Effector memory CD4-positive, alpha-beta T cell (primary cell): ENCODE measurements around the gene ASF1A.

Source experiments
- DNase-seq, 3 donors: peaks; one replicate each; pipeline ENCODE4 v3.0.0-alpha.2; 2020
- H3K27ac ChIP-seq: 2 replicates; pipeline ENCODE4 v1.7.0; 2013; ENCODE audit warnings: mild to moderate bottlenecking, low read length, moderate library complexity; ENCODE audit not compliant: insufficient read depth, poor library complexity, severe bottlenecking
- H3K27me3 ChIP-seq: replicated peaks from 2 replicates; pipeline ENCODE4 v1.7.0; 2013; ENCODE audit warnings: mild to moderate bottlenecking, low read length; ENCODE audit not compliant: insufficient read depth, control insufficient read depth, poor library complexity, severe bottlenecking
- H3K36me3 ChIP-seq: 2 replicates; pipeline ENCODE4 v1.7.0; 2013; ENCODE audit warnings: mild to moderate bottlenecking, low read length, moderate library complexity; ENCODE audit not compliant: control insufficient read depth, insufficient read depth
- H3K4me1 ChIP-seq: 2 replicates; pipeline ENCODE4 v1.7.0; 2013; ENCODE audit warnings: low read length, mild to moderate bottlenecking; ENCODE audit not compliant: control insufficient read depth, insufficient read depth, poor library complexity, severe bottlenecking
- H3K4me3 ChIP-seq: 2 replicates; pipeline ENCODE4 v1.7.0; 2013; ENCODE audit warnings: low read length, low read depth, mild to moderate bottlenecking; ENCODE audit not compliant: insufficient read depth, poor library complexity, severe bottlenecking
- H3K9me3 ChIP-seq: 2 replicates; pipeline ENCODE4 v1.7.0; 2013; ENCODE audit warnings: mild to moderate bottlenecking, low read length, moderate library complexity; ENCODE audit not compliant: control insufficient read depth

The ASF1A gene

GRCh38 chr6:118894425-118895260, 691 bp downstream of the ASF1A start:
- H3K27me3 ChIP-seq = no peaks in the 10 kb centered on the region
- peak; percentile 36 to 53 (median 49) for DNase-seq
- H3K4me3 ChIP-seq = peak overlapping the region; percentile 94
- peaks cover 3% of the 10 kb centered on the region for H3K36me3 ChIP-seq
- peaks cover 40% of the 10 kb centered on the region for H3K4me1 ChIP-seq
- peak overlapping the region; percentile 94 for H3K27ac ChIP-seq
- no peaks in the 10 kb centered on the region for H3K9me3 ChIP-seq

DNA sequence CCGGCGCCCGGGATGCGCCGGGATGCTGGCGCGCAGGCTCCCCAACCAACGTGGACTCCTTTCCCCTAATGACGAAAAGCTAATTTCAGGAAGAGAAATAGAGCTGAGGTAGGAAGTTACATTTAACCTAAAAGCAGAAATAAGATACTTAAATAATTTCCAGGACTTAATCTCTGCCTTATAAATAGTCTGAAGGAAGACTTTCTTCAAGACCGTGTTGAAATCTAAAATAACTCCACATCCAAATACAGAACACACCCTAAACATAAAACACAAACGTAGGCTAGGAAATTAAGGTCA, 1.3 kb downstream of the ASF1A start:
- Histone ChIP-seq H3K27ac (peak overlapping the region; percentile 94), H3K9me3 (no peaks in the 10 kb centered on the region), H3K4me3 (peak overlapping the region; percentile 94), H3K36me3 (peaks cover 3% of the 10 kb centered on the region), H3K4me1 (peaks cover 36% of the 10 kb centered on the region), H3K27me3 (no peaks in the 10 kb centered on the region)
- no peak for DNase-seq

GRCh38 chr6:118895859-118896258, 1.9 kb downstream of the ASF1A start:
- H3K36me3 ChIP-seq = peaks cover 3% of the 10 kb centered on the region
- no peaks in the 10 kb centered on the region for H3K27me3 ChIP-seq
- no peak for DNase-seq
- peaks cover 36% of the 10 kb centered on the region for H3K4me1 ChIP-seq
- H3K4me3 ChIP-seq = no peak overlapping the region
- H3K9me3 ChIP-seq = no peaks in the 10 kb centered on the region
- peak overlapping the region; percentile 94 for H3K27ac ChIP-seq

- DNase-seq = no peak
- H3K4me1 ChIP-seq = peaks cover 33% of the 10 kb centered on the region
- no peaks in the 10 kb centered on the region for H3K9me3 ChIP-seq
- no peak overlapping the region for H3K4me3 ChIP-seq
- H3K27ac ChIP-seq = no peak overlapping the region
- H3K27me3 ChIP-seq = no peaks in the 10 kb centered on the region
- peaks cover 10% of the 10 kb centered on the region for H3K36me3 ChIP-seq
Measured at GRCh38 chr6:118896339-118897136, 2.6 kb downstream of the ASF1A start.

GRCh38 chr6:118897386-118897785, 3.4 kb downstream of the ASF1A start:
- H3K27ac ChIP-seq = no peak overlapping the region

GRCh38 chr6:118899948-118900347, 6.0 kb downstream of the ASF1A start:
- H3K4me3 ChIP-seq = no peak overlapping the region
- no peaks in the 10 kb centered on the region for H3K27me3 ChIP-seq
- H3K4me1 ChIP-seq = peaks cover 20% of the 10 kb centered on the region
- H3K27ac ChIP-seq = peak overlapping the region; percentile 5
- H3K36me3 ChIP-seq = peaks cover 24% of the 10 kb centered on the region
- no peak for DNase-seq
- no peaks in the 10 kb centered on the region for H3K9me3 ChIP-seq

More at GRCh38 chr6:118897386-118897785, 3.4 kb downstream of the ASF1A start:
- peaks cover 10% of the 10 kb centered on the region for H3K36me3 ChIP-seq
- H3K4me1 ChIP-seq = peaks cover 25% of the 10 kb centered on the region
- DNase-seq = no peak
- H3K27me3 ChIP-seq = no peaks in the 10 kb centered on the region
- no peaks in the 10 kb centered on the region for H3K9me3 ChIP-seq
- H3K4me3 ChIP-seq = no peak overlapping the region

DNA sequence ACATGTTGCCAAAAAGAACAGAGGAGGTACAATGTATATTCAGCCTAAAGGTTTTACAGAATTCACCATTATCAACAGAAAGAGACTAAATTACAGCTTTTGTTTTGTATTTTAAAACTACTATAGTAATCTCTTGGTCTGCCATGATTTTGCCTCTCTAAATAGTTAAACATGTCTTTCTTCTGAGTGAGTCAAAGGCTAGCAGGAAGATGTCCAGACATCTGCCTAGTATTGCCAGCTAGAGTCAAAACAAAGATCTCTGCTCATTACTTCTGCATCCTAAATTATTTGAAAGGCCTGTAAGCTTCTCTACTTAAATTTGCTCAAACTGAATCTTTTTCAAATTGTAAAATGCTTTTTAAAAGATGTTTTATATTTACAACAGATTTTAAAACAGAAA, 8.8 kb downstream of the ASF1A start:
- H3K27ac ChIP-seq = no peak overlapping the region
- H3K4me1 ChIP-seq = peaks cover 15% of the 10 kb centered on the region
- H3K4me3 ChIP-seq = no peak overlapping the region
- H3K36me3 ChIP-seq = peaks cover 31% of the 10 kb centered on the region
- no peaks in the 10 kb centered on the region for H3K9me3 ChIP-seq
- no peak for DNase-seq
- H3K27me3 ChIP-seq = no peaks in the 10 kb centered on the region

- no peak overlapping the region for H3K4me3 ChIP-seq
Measured at GRCh38 chr6:118903138-118903537, 9.2 kb downstream of the ASF1A start.

GRCh38 chr6:118903691-118904090, 9.7 kb downstream of the ASF1A start:
- Histone ChIP-seq H3K36me3 (peaks cover 41% of the 10 kb centered on the region), H3K27ac (no peak overlapping the region)

More at GRCh38 chr6:118903138-118903537, 9.2 kb downstream of the ASF1A start:
- Histone ChIP-seq H3K27ac (no peak overlapping the region), H3K4me1 (peaks cover 15% of the 10 kb centered on the region), H3K27me3 (no peaks in the 10 kb centered on the region), H3K9me3 (no peaks in the 10 kb centered on the region), H3K36me3 (peaks cover 35% of the 10 kb centered on the region)
- no peak for DNase-seq

GRCh38 chr6:118905084-118905483, 11.1 kb downstream of the ASF1A start:
- H3K27ac ChIP-seq = no peak overlapping the region
- no peak for DNase-seq

More at GRCh38 chr6:118903691-118904090, 9.7 kb downstream of the ASF1A start:
- no peak for DNase-seq
- H3K4me3 ChIP-seq = no peak overlapping the region
- H3K9me3 ChIP-seq = no peaks in the 10 kb centered on the region
- H3K27me3 ChIP-seq = no peaks in the 10 kb centered on the region
- H3K4me1 ChIP-seq = peaks cover 14% of the 10 kb centered on the region

More at GRCh38 chr6:118905084-118905483, 11.1 kb downstream of the ASF1A start:
- H3K4me3 ChIP-seq = no peak overlapping the region
- peaks cover 43% of the 10 kb centered on the region for H3K36me3 ChIP-seq
- H3K9me3 ChIP-seq = no peaks in the 10 kb centered on the region
- no peaks in the 10 kb centered on the region for H3K27me3 ChIP-seq
- H3K4me1 ChIP-seq = peaks cover 7% of the 10 kb centered on the region
